ENCODE data around the gene RBM44.

RBM44 gene

GRCh38 chr2:237786936-237787335, 11.6 kb upstream of the RBM44 start:
- no peak overlapping the region for H3K4me3 ChIP-seq (replicated peaks; ENCODE audit: low read depth, low read length)
- no peak for TF ChIP-seq CTCF (IDR thresholded peaks at IDR 0.05; ENCODE audit: low read length, missing control alignments)
- DNase-seq (ENCODE audit: low read depth): no peak

GRCh38 chr2:237790353-237790752, 8.2 kb upstream of the RBM44 start:
- H3K4me3 ChIP-seq (replicated peaks; ENCODE audit: low read depth, low read length): no peak overlapping the region
- TF ChIP-seq CTCF (IDR thresholded peaks at IDR 0.05; ENCODE audit: low read length, missing control alignments): no peak
- peak; percentile 25 for DNase-seq (ENCODE audit: low read depth)

DNA sequence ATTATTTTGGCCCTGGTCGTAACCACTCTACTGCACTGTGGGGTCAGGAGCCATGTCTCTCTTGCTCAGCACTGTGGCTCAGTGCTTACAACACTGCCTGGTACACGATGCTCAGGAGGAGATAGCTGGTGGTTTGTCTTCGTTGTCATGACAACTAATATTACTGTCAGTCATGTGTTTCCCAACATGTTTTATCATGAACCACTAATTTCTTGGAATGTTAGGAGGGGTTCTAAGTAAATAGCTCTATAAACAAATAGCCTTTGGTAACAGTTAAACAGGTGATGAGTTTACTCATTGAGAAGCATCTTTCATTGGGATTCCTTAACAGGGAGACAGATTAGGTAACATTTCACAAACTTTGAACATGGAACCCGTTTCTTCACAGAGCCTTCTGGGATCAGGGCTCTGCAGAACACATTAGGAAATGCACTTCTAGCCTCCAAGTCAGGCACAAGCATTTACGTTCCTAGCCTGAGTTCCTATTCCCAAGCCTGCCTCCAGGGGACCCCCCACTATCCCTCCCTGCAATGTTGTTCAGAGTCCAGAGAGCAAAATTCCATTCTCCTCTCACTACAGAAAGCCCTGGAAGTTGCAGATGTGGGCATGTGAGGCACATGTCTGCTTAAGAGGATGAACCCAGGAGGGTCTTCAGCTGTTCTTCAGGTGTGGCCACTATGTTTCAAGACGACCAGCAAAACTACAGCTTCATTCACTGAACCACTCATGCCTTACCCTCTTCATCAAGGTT, 6.4 kb upstream of the RBM44 start:
- DNase-seq (ENCODE audit: low read depth): peak; percentile 35

DNA sequence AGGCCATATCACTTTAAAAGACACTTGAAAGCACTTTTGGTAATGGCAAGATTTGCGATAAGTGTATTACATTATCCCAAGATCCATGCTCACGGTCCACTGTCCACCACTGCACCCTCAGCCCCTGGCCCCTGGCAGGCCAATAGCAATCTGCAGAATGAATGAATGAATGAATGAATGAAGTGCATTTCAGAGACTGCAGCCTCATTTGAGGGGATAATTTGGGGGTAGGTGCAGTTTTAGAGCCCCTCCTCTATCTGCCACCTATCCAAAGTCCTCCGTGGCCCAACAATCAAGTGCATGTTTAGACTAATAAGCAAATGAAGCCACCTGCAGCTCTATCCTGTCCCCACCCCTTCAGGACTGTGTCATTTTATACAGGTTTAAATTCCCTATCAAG, 1.3 kb upstream of the RBM44 start:
- TF ChIP-seq CTCF (IDR thresholded peaks at IDR 0.05; ENCODE audit: low read length, missing control alignments): no peak
- H3K4me3 ChIP-seq (replicated peaks; ENCODE audit: low read depth, low read length): no peak overlapping the region
- DNase-seq (ENCODE audit: low read depth): no peak

More for the DNA sequence above, 6.4 kb upstream of the RBM44 start:
- H3K4me3 ChIP-seq (replicated peaks; ENCODE audit: low read depth, low read length): no peak overlapping the region
- peak; percentile 32 for TF ChIP-seq CTCF (IDR thresholded peaks at IDR 0.05; ENCODE audit: low read length, missing control alignments)

GRCh38 chr2:237799060-237799428, 465 bp downstream of the RBM44 start:
- no peak for DNase-seq (ENCODE audit: low read depth)
- no peak for TF ChIP-seq CTCF (IDR thresholded peaks at IDR 0.05; ENCODE audit: low read length, missing control alignments)
- H3K4me3 ChIP-seq (replicated peaks; ENCODE audit: low read depth, low read length): no peak overlapping the region

GRCh38 chr2:237801466-237801865, 2.9 kb downstream of the RBM44 start:
- no peak for TF ChIP-seq CTCF (IDR thresholded peaks at IDR 0.05; ENCODE audit: low read length, missing control alignments)
- no peak overlapping the region for H3K4me3 ChIP-seq (replicated peaks; ENCODE audit: low read depth, low read length)
- no peak for DNase-seq (ENCODE audit: low read depth)

GRCh38 chr2:237806334-237806733, 7.8 kb downstream of the RBM44 start:
- H3K4me3 ChIP-seq (replicated peaks; ENCODE audit: low read depth, low read length): no peak overlapping the region
- no peak for TF ChIP-seq CTCF (IDR thresholded peaks at IDR 0.05; ENCODE audit: low read length, missing control alignments)
- peak; percentile 45 for DNase-seq (ENCODE audit: low read depth)
